GM19467 (cell line): ENCODE measurements around the gene CACNA2D4.

Experiments
- ATAC-seq: cut with Tn5 transposase; IDR thresholded peaks from one replicate; pipeline ENCODE4 v1.9.1; 2021; ENCODE audit warnings: mild to moderate bottlenecking, moderate library complexity; ENCODE audit not compliant: unreplicated experiment

Gene CACNA2D4

DNA sequence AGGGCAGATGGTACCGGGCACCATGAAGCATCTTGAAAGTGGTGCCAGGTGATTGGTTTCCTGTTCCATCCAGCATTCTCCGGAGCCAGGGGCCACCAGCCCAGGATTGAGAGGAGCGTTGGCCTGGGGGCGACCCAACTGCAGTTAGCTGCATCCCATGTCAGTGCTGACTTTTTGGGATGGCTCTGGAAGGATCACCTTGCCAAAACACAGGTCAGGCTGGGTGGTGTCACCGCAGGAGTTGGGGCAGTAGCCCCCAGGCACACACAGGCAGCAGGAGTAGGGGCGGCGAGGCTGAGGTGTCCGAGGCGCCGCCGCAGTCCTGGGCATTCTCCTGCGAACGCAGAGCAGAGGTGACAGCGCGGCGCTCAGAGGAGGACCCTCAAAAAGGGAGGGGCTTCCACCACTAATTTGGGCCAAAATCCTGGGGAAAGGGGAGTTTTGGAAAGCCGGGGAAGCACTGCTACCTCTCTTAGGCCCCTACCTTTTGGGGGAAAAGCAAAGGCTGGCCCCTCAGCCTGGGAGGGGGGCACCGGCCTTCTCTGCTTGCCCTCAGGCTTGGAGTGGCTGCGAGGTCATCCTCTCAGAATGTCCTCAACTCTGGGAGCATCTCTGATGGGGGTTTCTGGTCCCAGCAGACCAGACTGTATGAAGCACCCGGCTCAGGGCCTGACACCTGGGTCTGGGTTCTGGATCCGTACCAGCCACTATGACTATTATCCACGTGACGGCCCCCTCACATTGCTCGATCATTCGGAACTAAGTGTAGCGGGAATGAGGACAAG, 124.8 kb downstream of the CACNA2D4 start:
- ATAC-seq, result no peak

DNA sequence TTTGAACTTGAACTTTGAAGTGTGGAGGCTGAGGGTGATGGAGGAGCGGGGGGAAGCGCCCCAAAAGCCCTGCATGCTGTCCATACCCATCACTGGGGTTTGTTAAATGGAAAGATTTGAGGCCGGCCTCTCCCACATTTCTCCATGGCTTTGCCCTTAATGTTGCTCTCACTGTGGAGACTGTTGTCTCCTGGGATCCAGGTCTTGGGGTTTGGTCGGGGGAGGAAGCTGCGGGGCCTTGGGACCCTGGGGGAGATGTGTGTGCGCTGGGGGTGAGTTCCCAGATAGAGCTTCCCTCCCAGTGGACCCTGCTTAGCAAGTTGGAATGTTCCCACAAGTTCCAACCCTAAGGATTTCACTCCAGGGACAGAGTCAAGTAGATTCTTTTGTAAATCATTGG, 126.0 kb downstream of the CACNA2D4 start:
- ATAC-seq, result no peak

DNA sequence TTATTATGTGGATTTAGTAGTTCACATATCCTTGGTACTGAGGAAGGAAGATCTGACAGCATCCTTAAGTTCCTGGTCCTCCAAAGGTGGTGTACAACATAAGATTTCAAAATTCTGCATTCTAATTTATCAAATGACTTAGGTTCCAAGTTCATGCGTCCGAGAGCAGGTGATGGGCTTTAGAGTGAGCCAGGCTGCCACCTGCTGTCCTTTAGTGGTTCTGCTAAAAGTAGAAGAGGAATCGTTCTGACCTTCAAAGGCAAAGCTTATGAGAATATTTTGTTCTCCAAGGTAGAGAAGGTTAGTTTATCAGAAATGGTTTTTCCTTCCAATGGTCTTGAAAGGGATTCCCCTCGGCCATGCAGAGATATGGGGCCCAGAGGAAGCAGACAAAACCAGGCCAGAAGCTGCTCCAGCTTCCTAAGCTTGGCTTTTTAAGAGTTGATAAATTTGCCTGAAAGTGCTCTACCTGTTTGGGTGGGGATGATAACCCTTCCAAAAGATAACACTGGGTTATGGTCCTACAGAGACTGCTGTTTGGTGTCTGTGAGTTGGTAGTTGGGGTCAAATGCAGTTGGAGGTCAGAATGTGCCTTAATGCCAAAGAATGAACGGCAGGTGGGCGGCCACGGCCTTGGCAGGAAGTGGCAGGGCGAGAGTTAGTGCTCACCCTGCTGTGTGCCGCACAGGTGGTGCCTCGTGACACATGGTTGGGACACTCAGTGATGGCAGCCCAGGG, 127.2 kb downstream of the CACNA2D4 start:
- no peak for ATAC-seq

DNA sequence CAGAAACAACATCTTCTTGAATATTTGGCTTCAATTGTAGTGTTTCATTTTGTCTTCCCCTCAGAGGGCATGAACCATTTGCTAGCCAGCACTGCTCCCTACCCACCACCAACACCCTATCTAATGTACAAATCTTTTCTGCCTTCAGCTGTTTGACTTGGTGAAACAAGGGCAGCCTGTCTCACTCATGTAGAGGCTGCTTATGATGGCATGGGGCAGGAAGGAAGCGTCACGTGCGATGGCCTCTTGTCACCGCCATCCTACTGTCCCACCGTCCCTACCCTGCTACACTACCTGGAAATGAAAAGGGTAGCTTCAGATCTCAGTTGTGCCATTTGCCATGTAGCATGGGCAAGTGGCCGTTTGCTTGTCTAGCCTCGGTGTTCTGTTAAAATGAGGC, 128.0 kb downstream of the CACNA2D4 start:
- no peak for ATAC-seq

DNA sequence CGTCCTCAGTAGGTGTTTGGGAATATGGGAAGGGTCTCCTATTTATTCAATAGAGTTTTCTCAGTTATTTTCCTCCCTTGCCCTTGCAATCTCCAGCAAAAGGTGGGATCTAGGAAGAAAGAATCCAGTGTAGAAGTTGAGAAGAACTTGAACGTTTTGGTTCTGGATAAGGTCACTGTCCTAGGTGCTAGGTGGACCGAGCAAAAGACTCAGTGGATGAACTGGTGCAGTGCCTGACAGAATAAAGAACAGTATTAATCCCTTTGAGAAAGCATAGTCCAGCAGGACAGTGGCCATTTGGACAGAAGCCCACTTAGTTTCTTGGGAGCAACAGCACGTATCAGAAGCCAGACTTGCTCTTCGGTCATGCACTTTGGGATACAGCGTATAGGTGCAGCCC, 130.7 kb downstream of the CACNA2D4 start:
- no peak for ATAC-seq

DNA sequence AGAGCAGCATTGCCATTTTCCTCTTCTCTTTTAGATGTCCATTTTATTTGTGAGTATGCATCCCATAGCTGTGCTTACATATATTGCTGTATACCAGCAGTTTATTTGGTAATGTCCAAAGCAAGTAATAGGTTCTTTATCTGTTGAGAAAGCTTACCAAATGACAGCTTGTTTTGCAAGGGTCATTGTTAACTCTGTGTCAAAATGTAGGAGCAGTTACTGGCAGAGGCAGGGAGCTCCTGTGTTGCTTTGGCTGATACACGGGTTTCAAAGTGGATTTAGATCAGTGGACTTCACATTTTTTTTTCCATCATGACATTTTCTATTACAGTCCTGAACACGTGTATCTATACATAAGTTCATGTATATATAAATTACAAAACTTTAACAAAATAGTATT, 136.2 kb downstream of the CACNA2D4 start:
- ATAC-seq, result no peak

DNA sequence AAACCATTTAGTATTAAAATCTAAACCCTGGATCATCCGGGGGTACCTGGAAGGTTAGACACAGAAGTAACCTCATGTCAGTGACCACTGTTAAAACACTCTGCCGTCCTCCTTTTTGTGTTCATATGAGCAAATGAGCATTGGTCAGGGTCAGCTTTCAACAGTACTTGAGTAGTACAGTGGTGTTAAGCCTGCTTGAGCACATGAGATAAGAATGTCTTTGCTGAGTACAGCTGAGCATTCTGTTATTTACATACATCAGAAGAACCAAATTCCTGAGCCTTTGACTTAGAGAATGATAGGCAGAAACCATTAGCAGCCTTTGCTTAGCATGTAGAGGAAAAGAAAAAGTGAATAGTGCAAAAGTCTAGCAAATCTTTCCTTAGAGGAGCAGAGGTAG, 136.7 kb downstream of the CACNA2D4 start:
- ATAC-seq, result no peak

DNA sequence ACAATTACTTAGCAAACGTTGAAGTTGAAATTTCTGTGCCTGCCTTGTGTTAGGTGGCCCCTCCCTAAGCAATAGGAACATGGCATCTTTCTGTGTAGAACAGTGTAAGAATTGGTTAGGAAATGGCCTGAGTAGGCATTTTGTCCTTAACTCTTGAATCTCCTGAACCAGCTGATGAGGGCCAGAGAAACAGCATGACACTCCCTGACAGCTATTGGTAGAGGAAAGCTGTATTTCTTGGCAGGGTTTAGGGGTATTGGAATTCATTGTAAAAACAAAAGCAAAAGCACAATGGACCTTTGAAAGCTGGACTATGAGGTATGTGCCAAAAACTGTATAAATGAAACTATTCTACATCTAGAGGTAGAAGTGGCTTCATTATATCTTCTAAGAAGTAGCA, 138.7 kb downstream of the CACNA2D4 start:
- no peak for ATAC-seq

DNA sequence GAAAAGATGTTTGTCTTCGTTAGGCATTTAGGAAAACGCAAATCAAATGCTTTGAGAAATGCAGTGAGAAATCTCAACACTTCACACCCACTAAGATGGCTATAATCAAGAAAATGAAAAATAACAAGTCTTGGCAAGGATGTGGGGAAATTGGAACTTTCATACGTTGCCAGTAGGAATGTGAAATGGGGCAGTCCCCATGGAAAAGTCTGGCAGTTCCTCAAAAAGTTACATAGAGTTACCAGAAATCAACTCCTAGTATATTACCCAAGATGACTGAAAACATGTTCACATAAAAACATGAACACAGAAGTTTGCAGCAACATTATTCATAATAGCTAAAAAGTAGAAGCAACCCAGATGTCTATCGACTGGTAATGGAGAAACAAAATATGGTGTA, 139.5 kb downstream of the CACNA2D4 start:
- ATAC-seq, result no peak

DNA sequence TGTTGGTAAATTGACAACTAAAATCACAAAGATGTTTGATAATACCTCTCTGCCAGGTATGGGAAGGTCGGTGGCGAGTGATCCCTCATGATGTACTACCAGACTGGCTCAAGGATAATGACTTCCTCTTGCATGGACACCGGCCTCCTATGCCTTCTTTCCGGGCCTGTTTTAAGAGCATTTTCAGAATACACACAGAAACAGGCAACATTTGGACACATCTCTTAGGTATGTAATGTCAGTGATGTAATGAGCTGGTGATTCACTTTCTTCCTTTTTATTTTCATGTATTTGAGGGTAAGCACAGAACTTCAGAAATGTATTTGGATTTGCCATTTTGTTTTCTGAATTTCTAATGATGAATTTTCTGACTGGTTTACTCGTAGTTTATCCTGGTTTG, 140.7 kb downstream of the CACNA2D4 start:
- no peak for ATAC-seq

DNA sequence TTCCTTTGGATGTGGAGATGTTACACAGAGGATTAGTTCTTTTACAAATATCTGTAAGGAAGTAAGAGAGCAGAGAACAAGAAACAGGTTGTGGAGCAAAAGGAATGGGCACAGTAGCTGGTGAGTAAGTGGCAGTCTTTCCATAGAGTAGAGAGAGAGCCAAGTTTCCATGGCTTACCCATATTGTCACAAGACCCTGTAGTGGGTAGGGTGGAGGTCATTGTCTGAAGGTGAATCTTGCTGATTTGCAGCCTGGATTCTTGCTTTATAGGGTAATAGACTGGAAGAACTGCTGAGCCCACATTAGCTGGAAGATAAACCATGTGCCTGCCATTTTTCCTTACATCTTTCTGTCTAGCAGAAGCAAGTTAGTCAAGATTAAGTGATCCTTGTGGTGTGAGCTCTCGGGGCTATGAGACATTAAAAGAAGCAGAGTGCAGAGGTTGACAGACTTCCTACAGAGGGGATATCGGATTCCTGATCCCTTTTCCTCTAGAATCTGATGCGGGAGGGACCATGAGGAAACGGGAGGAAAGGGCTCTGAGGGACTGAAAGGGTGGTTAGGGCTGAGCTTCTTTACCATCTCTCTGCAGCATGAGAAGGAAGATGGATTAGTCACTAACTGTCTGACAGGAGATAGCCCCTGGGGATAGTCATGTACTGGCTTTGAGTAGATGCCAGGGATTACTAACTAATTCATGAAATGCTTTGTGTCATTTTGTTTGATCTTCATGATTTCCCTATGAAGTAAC, 142.1 kb downstream of the CACNA2D4 start:
- ATAC-seq, result no peak

DNA sequence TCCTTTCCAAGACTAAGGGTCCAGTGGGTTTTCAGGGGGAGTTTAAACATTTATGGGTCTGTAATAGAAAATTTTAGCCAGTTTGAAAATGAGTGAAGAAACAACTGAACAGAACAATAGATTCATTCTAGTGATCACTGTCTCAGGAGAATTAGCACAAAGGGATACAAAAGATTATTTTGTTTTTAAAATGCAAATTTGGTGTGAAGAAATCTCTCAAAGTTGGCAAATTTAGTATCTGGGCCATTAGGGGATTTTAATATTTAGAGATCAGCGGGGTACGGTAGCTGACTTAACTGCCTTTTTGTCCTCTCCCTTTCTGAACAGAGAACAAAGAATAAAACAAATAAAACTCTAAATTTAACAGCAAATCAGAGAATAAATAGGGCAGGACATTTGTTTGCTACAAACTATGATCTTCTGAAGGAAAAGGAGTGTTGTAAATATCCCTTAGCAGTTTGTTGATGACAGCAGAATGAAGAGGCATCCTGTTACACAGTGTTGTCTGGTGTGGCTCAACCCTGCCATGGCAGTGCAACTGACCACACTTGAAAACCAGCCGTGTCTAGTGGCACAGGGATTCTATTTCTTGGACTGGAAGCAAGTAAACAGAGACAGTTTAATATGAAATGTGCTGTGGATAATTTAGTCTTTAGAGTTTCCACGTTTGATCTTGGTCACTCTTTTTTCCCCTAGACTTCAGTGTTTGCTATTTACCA, 144.4 kb downstream of the CACNA2D4 start:
- ATAC-seq, result no peak

DNA sequence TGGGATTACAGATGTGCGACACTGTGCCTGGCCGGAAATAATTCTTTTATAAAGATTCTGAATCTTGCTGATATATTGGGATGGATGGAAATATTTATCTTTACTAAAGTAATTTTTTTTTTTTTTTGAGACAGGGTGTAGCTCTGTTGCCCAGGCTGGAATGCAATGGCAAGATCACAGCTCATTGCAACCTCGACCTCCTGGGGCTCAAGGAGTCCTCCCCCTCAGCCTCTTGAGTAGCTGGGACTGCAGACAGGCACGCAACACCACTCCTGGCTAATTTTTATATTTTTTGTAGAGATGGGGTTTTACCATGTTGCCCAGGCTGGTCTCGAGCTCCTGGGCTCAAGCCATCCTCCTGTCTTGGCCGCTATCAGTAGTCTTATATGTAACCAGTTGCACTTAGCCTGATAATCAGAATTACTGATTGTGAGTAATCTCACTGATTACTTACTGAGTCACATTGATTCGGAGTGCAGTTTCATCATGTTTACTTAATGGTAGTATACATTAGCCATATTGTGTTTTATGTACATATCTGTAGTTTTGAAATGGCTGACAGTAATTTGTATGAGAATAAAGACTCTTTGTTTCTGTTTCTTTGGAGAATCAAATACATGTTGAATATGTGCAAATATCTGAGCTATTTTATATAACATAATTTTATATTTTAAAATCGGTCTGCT, 148.5 kb downstream of the CACNA2D4 start:
- no peak for ATAC-seq

DNA sequence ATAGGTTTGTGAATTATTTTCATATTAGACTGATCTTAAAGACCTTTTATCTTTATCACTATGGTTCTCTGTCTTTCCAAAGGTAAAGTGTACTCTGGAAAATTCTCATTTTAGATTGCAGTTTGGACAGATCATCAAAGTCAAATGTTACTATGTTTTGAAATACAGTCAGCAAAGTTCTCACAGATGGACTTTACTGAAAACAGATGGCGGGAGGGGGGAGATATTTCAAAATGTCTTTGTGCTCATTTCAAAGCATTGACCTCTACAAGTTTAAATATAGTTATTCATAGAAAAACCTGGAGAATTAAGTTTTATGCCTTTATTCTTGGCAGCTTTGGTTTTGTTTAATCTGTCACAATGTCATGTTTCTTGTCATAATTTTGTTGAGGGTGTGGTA, 149.8 kb downstream of the CACNA2D4 start:
- no peak for ATAC-seq

DNA sequence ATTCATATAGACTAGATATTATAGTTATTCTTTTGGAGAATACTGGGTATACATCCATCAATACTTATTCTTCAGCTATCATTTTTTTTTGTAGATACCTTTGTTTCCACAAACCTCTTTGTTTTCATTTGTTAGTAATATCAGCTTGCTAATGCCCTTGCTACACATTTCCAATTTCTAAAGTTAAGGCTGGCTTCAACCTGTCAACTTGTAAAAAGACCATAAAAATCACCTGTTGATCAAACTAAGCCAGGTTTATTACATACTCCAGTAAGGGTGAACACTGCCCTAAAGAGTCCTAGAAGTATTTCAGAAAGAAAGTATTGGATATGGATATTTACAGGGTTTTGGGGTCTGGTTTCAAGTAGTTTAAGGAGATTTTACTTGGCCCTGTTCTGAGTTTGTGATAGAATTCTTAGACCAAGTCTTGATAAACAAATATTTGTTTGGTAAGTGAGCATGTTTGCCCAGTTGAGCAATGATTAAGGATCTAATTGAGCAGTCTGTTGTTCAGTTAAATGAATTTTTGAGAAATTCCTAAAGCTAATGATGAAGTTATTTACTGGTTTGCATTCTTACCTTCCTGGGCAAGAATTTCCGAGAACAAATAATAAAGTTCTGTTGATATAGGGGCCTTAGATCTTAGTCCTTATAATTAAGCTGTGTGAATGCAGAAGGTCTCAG, 150.9 kb downstream of the CACNA2D4 start:
- ATAC-seq, result no peak

DNA sequence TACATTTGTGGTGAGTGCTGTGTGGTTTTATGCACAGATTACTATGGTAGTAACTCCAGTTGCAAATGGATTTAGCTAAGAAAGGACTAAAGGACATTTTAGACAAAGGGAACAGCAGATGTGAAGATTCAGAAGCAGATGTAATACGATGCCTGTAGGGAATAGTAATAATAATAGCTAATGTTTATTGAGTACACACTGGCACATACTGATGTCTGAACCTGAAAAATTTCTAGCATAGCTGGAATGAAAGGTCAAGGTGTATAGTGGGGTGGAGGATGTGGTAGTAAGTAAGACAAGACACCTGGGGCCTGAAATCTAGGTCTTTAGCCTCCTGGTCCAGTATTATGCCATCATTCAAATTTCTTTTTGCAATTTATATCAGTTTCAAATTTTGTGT, 152.3 kb downstream of the CACNA2D4 start:
- ATAC-seq, result no peak

DNA sequence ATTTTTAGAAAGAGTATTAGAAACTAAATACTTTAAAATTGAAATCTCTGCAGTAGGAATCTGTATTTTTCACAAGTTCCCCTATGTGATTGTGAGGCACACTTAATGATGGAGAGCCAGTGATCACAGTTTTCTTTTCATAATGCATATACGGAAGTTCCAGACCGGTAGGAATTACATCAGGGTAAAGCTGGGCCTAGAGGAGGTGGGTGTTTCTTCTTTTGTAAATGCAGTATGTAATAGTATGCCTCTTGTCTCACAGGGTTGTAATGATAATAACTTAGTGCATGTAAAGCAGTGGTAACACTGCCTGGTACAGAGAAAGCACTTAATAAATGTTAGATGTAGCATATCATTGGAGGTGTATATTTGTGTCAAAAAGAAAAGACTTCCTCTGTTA, 155.3 kb downstream of the CACNA2D4 start:
- ATAC-seq, result no peak

DNA sequence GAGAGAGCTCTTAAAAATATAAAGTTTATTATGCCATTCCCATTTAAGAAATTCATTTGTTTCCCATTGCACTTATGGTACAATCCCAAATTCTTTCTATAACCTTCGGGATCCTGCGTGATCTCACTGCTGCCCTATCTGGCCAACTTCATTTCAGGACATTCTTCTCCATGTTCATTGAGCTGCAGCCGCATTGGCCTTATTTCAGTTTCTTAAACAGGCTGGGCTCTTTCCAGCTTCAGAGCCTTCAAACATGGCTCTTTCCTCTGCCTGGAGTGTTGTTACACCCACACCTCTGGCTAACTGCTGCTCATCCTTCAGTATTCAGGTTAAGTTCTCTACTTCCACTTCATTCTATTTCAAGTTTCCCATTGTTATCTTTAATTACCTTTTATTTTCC, 156.6 kb downstream of the CACNA2D4 start:
- no peak for ATAC-seq

DNA sequence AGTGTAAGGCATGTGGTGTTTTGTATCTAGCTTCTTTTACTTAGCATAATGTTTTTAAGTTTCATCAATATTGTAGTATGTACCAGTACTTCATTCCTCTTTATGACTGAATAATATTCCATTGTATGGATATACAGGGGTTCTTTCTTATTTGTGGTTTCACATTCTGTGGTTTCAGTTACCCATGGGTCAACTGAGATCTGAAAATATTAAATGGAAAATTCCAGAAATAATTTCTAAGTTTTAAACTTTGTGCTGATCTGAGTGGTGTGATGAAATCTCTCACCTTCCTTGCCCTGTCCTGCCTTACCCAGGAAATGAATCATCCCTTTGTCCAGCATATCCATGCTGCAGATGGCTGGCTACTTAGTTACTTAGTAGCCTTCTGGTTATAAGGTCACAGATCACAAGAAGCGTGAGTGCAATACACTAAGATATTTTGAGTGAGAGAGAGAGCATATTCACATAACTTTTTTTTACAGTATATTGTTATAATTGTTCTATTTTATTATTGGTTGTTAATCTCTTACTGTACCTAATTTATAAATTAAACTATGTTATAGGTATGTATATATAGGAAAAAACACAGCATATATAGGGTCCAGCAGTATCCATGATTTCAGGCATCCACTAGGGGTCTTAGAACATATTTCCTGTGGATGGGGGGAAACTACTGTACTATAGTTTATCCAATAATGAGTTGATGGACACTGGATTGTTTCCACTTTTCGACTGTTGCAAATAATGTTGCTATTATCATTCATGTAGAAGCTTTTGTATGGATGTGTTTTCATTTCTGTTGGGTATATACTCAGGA, 157.7 kb downstream of the CACNA2D4 start:
- ATAC-seq, result no peak
